CD4-positive, alpha-beta T cell treated with Interleukin-1 beta for 1 hour (primary cell): ENCODE measurements around the gene CBLIF.
"Not testable (repeated sequence)": the region's sequence is repeated elsewhere in the genome, so short reads cannot be mapped to it uniquely, and the experiment has no call there.

Source experiments
- DNase-seq, 2 donors: peaks; one replicate each; pipeline ENCODE4 v3.0.0-alpha.2; 2020 to 2022

The CBLIF gene

GRCh38 chr11:59791639-59792038 is 53.7 kb downstream of the CBLIF start:
- no peak for DNase-seq

- no peak for DNase-seq
Measured at GRCh38 chr11:59787816-59788215, 57.5 kb downstream of the CBLIF start.

GRCh38 chr11:59787255-59787588 is 58.1 kb downstream of the CBLIF start:
- DNase-seq: no peak

- DNase-seq: no peak
Measured at GRCh38 chr11:59785818-59786217, 59.5 kb downstream of the CBLIF start.

GRCh38 chr11:59784441-59784840 is 60.9 kb downstream of the CBLIF start:
- not testable (repeated sequence) for DNase-seq

GRCh38 chr11:59783632-59784090 is 61.6 kb downstream of the CBLIF start:
- no peak for DNase-seq

- no peak for DNase-seq
Measured at GRCh38 chr11:59782080-59782479, 63.2 kb downstream of the CBLIF start.

- no peak for DNase-seq
Measured at GRCh38 chr11:59779487-59779886, 65.8 kb downstream of the CBLIF start.
